PC-3 (cell line): ENCODE measurements around the gene SLC12A9. TPM values are rescaled to one million over a fixed set of nuclear protein-coding genes. Genes with fewer than 3 reads are reported as not detected.

ENCODE experiments used
- ATAC-seq: fragments of 200-7000 bp; cut with Tn5 transposase; 2 replicates; pipeline ENCODE4 v1.9.1; 2020; ENCODE audit warnings: mild to moderate bottlenecking, moderate library complexity
- BruUV-seq: library from RNA; stranded (reverse); fragments of 400-500 nt; replicated peaks from 2 replicates; lab custom pipeline; 2021; lab: Mats Ljungman, UMichigan
- CTCF ChIA-PET: fragments of 300-600 bp; sonication (Branson Sonifier 250); formaldehyde crosslinking; loops from one replicate; lab custom pipeline; 2022; ENCODE audit warnings: antibody characterized with exemption; lab: Charles Lee
- POLR2A ChIA-PET: fragments of 300-600 bp; sonication (Branson Sonifier 250); formaldehyde crosslinking; loops from one replicate; lab custom pipeline; 2022; ENCODE audit warnings: antibody characterized with exemption; ENCODE audit not compliant: unreplicated experiment; lab: Charles Lee
- DNase-seq: peaks from one replicate; pipeline ENCODE4 v3.0.0-alpha.2; 2015
- H2AFZ ChIP-seq: fragments of 300-600 bp; sonication (generic); 2 replicates; pipeline ENCODE4 v1.6.0; 2016; ENCODE audit warnings: antibody characterized with exemption, low read length
- H3F3A ChIP-seq: fragments of 300-600 bp; sonication (generic); one replicate; pipeline ENCODE4 v1.6.0; 2017; ENCODE audit warnings: antibody characterized with exemption, low read length, control low read depth, mild to moderate bottlenecking; ENCODE audit not compliant: unreplicated experiment
- H3K27ac ChIP-seq: fragments of 300-600 bp; sonication (generic); 2 replicates; pipeline ENCODE4 v1.5.1; 2016; ENCODE audit warnings: mild to moderate bottlenecking, low read length
- H3K27me3 ChIP-seq: fragments of 300-600 bp; sonication (generic); 2 replicates; pipeline ENCODE4 v1.6.1; 2016; ENCODE audit warnings: low read length, mixed read lengths
- H3K36me3 ChIP-seq: fragments of 300-600 bp; sonication (generic); 2 replicates; pipeline ENCODE4 v1.6.1; 2016; ENCODE audit warnings: low read depth, mixed run types, low read length, mixed read lengths
- H3K4me1 ChIP-seq: fragments of 300-600 bp; sonication (generic); 2 replicates; pipeline ENCODE4 v1.5.1; 2016; ENCODE audit warnings: low read length; ENCODE audit not compliant: insufficient read depth
- H3K4me2 ChIP-seq: fragments of 300-600 bp; sonication (generic); 2 replicates; pipeline ENCODE4 v1.6.0; 2016; ENCODE audit warnings: low read length
- H3K4me3 ChIP-seq: fragments of 300-600 bp; sonication (generic); 2 replicates; pipeline ENCODE4 v1.5.1; 2016; ENCODE audit warnings: mild to moderate bottlenecking, low read length, mixed read lengths
- H3K79me2 ChIP-seq: fragments of 300-600 bp; sonication (generic); 2 replicates; pipeline ENCODE4 v1.6.1; 2017; ENCODE audit warnings: low read length, mixed read lengths
- H3K9ac ChIP-seq: fragments of 300-600 bp; sonication (generic); 2 replicates; pipeline ENCODE4 v1.6.0; 2016; ENCODE audit warnings: mild to moderate bottlenecking, low read length
- H3K9me2 ChIP-seq: fragments of 300-600 bp; sonication (generic); replicated peaks from 2 replicates; pipeline ENCODE4 v1.6.1; 2016; ENCODE audit warnings: mixed run types, low read length, mixed read lengths
- H3K9me3 ChIP-seq: fragments of 300-600 bp; sonication (generic); 2 replicates; pipeline ENCODE4 v1.6.1; 2016; ENCODE audit warnings: low read length, mixed read lengths
- H4K20me1 ChIP-seq: fragments of 300-600 bp; sonication (generic); 2 replicates; pipeline ENCODE4 v1.6.1; 2016; ENCODE audit warnings: low read length, mixed read lengths
- CTCF ChIP-seq: fragments of 300-600 bp; sonication (generic); conservative IDR thresholded peaks from 2 replicates; pipeline ENCODE4 v1.5.1; 2017; ENCODE audit warnings: antibody characterized with exemption, low read depth, mild to moderate bottlenecking, low read length
- EZH2 ChIP-seq: fragments of 300-600 bp; sonication (generic); IDR thresholded peaks from one replicate; pipeline ENCODE4 v1.6.1; 2017; ENCODE audit warnings: antibody characterized with exemption, mild to moderate bottlenecking, low read length; ENCODE audit not compliant: unreplicated experiment
- EZH2phosphoT487 ChIP-seq: fragments of 300-600 bp; sonication (generic); IDR thresholded peaks from 2 replicates; pipeline ENCODE4 v1.6.1; 2018; ENCODE audit warnings: mild to moderate bottlenecking, antibody characterized with exemption, low read length, borderline replicate concordance
- intact Hi-C: fragments of 100-400 bp; cut with micrococcal nuclease; formaldehyde crosslinking; loops from 2 replicates; pipeline ENCODE4 v1.9.0; 2023
- total RNA-seq: library from RNA; depleted of rRNA; stranded (reverse); fragments of >200 nt; gene quantifications from 2 replicates; pipeline ENCODE4 v1.2.3, GENCODE V29; 2014

The SLC12A9 gene
- total RNA-seq, 1 experiment from 2014 or later, result 31.2 TPM

GRCh38 chr7:100895701-100895955 is 43.1 kb downstream of the SLC12A9 start, which contains the start of gene ACHE:
TSS of gene ACHE (minus strand) at chr7:100895888. CDS start at chr7:100894232, 1,656 bp downstream.
- POLR2A ChIA-PET, result interaction anchor here (0.7 kb wide), 1 partner anchor 74 kb away, joined by 3 read pairs; the partner anchor contains the start of gene MUC12
- H3K9me2 ChIP-seq, result no peaks in the 10 kb centered on the region
- CTCF ChIA-PET, result interaction anchor here (0.6 kb wide), 1 partner anchor 68 kb away, joined by 4 read pairs; no protein-coding TSS in a partner anchor
- H2AFZ ChIP-seq, result peak within 1 kb of the TSS; percentile 64; the same call in 1 of the 2 replicates
- H3K9me3 ChIP-seq, result no peaks in the 10 kb centered on the region
- H3K9ac ChIP-seq, result peak within 1 kb of the TSS; percentile 12; the same call in 1 of the 2 replicates
- no peaks in the 10 kb centered on the region for H4K20me1 ChIP-seq
- ATAC-seq, result peak; percentile 12
- no peak within 1 kb of the TSS for H3K27ac ChIP-seq
- peak within 1 kb of the TSS; percentile 86 for H3K4me2 ChIP-seq
- H3F3A ChIP-seq, result no peaks in the 10 kb centered on the region
- no peaks in the 10 kb centered on the region for H3K36me3 ChIP-seq
- no peaks in the 10 kb centered on the region for H3K79me2 ChIP-seq
- no peak for TF ChIP-seq EZH2phosphoT487
- TF ChIP-seq EZH2, result no peak
- no peak for TF ChIP-seq CTCF
- no peak for DNase-seq
- H3K4me1 ChIP-seq, result peaks cover 16% of the 10 kb centered on the region
- H3K27me3 ChIP-seq, result peaks cover 17% of the 10 kb centered on the region
- H3K4me3 ChIP-seq, result peak within 1 kb of the TSS; percentile 63
- intact Hi-C loops, result loop anchor here (5.0 to 10.0 kb wide), 2 partner anchors 72 to 239 kb away; partner anchors contain the start of gene MUC12
- no TSS peak for BruUV-seq

- H3K36me3 ChIP-seq, result no peaks in the 10 kb centered on the region
- DNase-seq (no peak), ATAC-seq (peak; percentile 6)
- ChIA-PET POLR2A (interaction anchor here (0.7 kb wide), 1 partner anchor 73 kb away, joined by 3 read pairs; the partner anchor contains the start of gene MUC12), CTCF (interaction anchor here (0.6 kb wide), 1 partner anchor 69 kb away, joined by 4 read pairs; no protein-coding TSS in a partner anchor)
- no peak overlapping the region for H3K9ac ChIP-seq
- H3F3A ChIP-seq, result no peaks in the 10 kb centered on the region
- no peaks in the 10 kb centered on the region for H4K20me1 ChIP-seq
- peaks cover 11% of the 10 kb centered on the region for H3K4me1 ChIP-seq
- peak; percentile 91 for TF ChIP-seq EZH2
- no peak for TF ChIP-seq CTCF
- no peak for TF ChIP-seq EZH2phosphoT487
- intact Hi-C loops, result loop anchor here (5.0 to 10.0 kb wide), 2 partner anchors 71 to 239 kb away; partner anchors contain the start of gene MUC12
- peak overlapping the region; percentile 38 for H3K4me3 ChIP-seq
- H3K79me2 ChIP-seq, result no peaks in the 10 kb centered on the region
- BruUV-seq, result TSS peak; percentile 83
- no peak overlapping the region for H3K27ac ChIP-seq
- no peaks in the 10 kb centered on the region for H3K9me3 ChIP-seq
- H2AFZ ChIP-seq, result no peak overlapping the region
- peaks cover 17% of the 10 kb centered on the region for H3K27me3 ChIP-seq
- peak overlapping the region; percentile 65 for H3K4me2 ChIP-seq
- H3K9me2 ChIP-seq, result no peaks in the 10 kb centered on the region
Measured at GRCh38 chr7:100895956-100896731, 43.6 kb downstream of the SLC12A9 start.
